Fibroblast of the aortic adventitia (primary cell): ENCODE measurements around the gene DENND1A. TPM values are rescaled to one million over a fixed set of nuclear protein-coding genes. Genes with fewer than 3 reads are reported as not detected.

Experiments used
- DNase-seq: peaks from one replicate; pipeline ENCODE4 v3.0.0-alpha.2; 2010; ENCODE audit warnings: low read depth
- H3K4me3 ChIP-seq: 2 replicates; pipeline ENCODE4 v1.5.1; 2011; ENCODE audit warnings: low read depth, mild to moderate bottlenecking, control low read depth, low read length, moderate library complexity
- CTCF ChIP-seq: IDR thresholded peaks from 2 replicates; pipeline ENCODE4 v1.5.1; 2011; ENCODE audit warnings: mild to moderate bottlenecking, low read length, control low read depth, inconsistent platforms; ENCODE audit not compliant: insufficient read depth
- total RNA-seq: library from RNA; depleted of rRNA; stranded (reverse); fragments of >200 nt; gene quantifications from 2 replicates; pipeline ENCODE4 v1.2.3, GENCODE V29; 2012; ENCODE audit warnings: low replicate concordance

DENND1A gene
- total RNA-seq, 1 donor, result 27.7 TPM

- no peak for DNase-seq
- no peak for TF ChIP-seq CTCF
Measured at GRCh38 chr9:123346026-123346425, 583.9 kb downstream of the DENND1A start.

GRCh38 chr9:123345567-123345955, 584.4 kb downstream of the DENND1A start:
- no peak for DNase-seq
- no peak overlapping the region for H3K4me3 ChIP-seq
- no peak for TF ChIP-seq CTCF

More at GRCh38 chr9:123346026-123346425, 583.9 kb downstream of the DENND1A start:
- H3K4me3 ChIP-seq, result no peak overlapping the region

- DNase-seq, result no peak
- no peak for TF ChIP-seq CTCF
- H3K4me3 ChIP-seq, result no peak overlapping the region
Measured at GRCh38 chr9:123344192-123344949, 585.6 kb downstream of the DENND1A start.

GRCh38 chr9:123343443-123344191, 586.3 kb downstream of the DENND1A start:
- no peak overlapping the region for H3K4me3 ChIP-seq
- no peak for TF ChIP-seq CTCF
- DNase-seq, result no peak

GRCh38 chr9:123342247-123342646, 587.7 kb downstream of the DENND1A start:
- no peak overlapping the region for H3K4me3 ChIP-seq
- no peak for TF ChIP-seq CTCF
- no peak for DNase-seq

GRCh38 chr9:123341816-123342215, 588.1 kb downstream of the DENND1A start:
- no peak for DNase-seq
- no peak for TF ChIP-seq CTCF
- H3K4me3 ChIP-seq, result no peak overlapping the region
